HG03342 (cell line): ENCODE data around the gene STK24.
A peak's percentile ranks its signal among the peaks of the same experiment; 100 is the strongest.

Experiments used
- ATAC-seq: cut with Tn5 transposase; IDR thresholded peaks from one replicate; pipeline ENCODE4 v1.9.1; 2021; ENCODE audit warnings: mild to moderate bottlenecking, moderate library complexity; ENCODE audit not compliant: unreplicated experiment

The STK24 gene

GRCh38 chr13:98478189-98479129, 98.4 kb downstream of the STK24 start:
- ATAC-seq = peak; percentile 28

- ATAC-seq = peak; percentile 94
Observed at GRCh38 chr13:98476538-98476966, 100.4 kb downstream of the STK24 start.

GRCh38 chr13:98476106-98476505, 100.8 kb downstream of the STK24 start:
- peak; percentile 36 for ATAC-seq

GRCh38 chr13:98475522-98475921, 101.4 kb downstream of the STK24 start:
- no peak for ATAC-seq

GRCh38 chr13:98474761-98475160, 102.1 kb downstream of the STK24 start:
- no peak for ATAC-seq

GRCh38 chr13:98474292-98474691, 102.6 kb downstream of the STK24 start:
- ATAC-seq = no peak

- ATAC-seq = no peak
Observed at GRCh38 chr13:98473788-98474144, 103.1 kb downstream of the STK24 start.

GRCh38 chr13:98473135-98473787, 103.6 kb downstream of the STK24 start:
- ATAC-seq = no peak

GRCh38 chr13:98471934-98472333, 105.0 kb downstream of the STK24 start:
- ATAC-seq = no peak

- ATAC-seq = no peak
Observed at GRCh38 chr13:98470920-98471319, 106.0 kb downstream of the STK24 start.

GRCh38 chr13:98468929-98469328, 108.0 kb downstream of the STK24 start:
- ATAC-seq = no peak

GRCh38 chr13:98468361-98468760, 108.5 kb downstream of the STK24 start:
- ATAC-seq = no peak

- ATAC-seq = no peak
Observed at GRCh38 chr13:98467263-98467985, 109.5 kb downstream of the STK24 start.

- peak; percentile 57 for ATAC-seq
Observed at GRCh38 chr13:98466634-98467236, 110.2 kb downstream of the STK24 start.

GRCh38 chr13:98462946-98463345, 114.0 kb downstream of the STK24 start:
- no peak for ATAC-seq

GRCh38 chr13:98462241-98462882, 114.5 kb downstream of the STK24 start:
- no peak for ATAC-seq

GRCh38 chr13:98461486-98462240, 115.2 kb downstream of the STK24 start:
- ATAC-seq = no peak

GRCh38 chr13:98460516-98460915, 116.4 kb downstream of the STK24 start:
- ATAC-seq = no peak

- no peak for ATAC-seq
Observed at GRCh38 chr13:98459721-98460370, 117.1 kb downstream of the STK24 start.
